Stimulated activated CD4-positive, alpha-beta T cell treated with anti-CD3 and anti-CD28 coated beads, Interleukin-4, amount 100 ng/mL, for 4 hours (primary cell): ENCODE measurements around the gene B3GNT7.
"Not testable (repeated sequence)": the region's sequence is repeated elsewhere in the genome, so short reads cannot be mapped to it uniquely, and the experiment has no call there.

Experiments
- DNase-seq, 2 experiments: peaks; one replicate each; pipeline ENCODE4 v3.0.0-alpha.2; 2020

B3GNT7 gene

GRCh38 chr2:231395188-231396057 lies at the start of gene B3GNT7:
Gene B3GNT7, plus strand, starts transcription at chr2:231395710. Its CDS starts 94 bp downstream, at chr2:231395804.
- DNase-seq = no peak

GRCh38 chr2:231347081-231347480 lies 48.4 kb upstream of the B3GNT7 start:
- DNase-seq = no peak

- no peak for DNase-seq
Measured at GRCh38 chr2:231347638-231348037, 47.9 kb upstream of the B3GNT7 start.

GRCh38 chr2:231348173-231348572 lies 47.3 kb upstream of the B3GNT7 start:
- DNase-seq = no peak

- DNase-seq = no peak
Measured at GRCh38 chr2:231348704-231349373, 46.7 kb upstream of the B3GNT7 start.

- not testable (repeated sequence) for DNase-seq
Measured at GRCh38 chr2:231349374-231349735, 46.2 kb upstream of the B3GNT7 start.

- DNase-seq = no peak
Measured at GRCh38 chr2:231351648-231352047, 43.9 kb upstream of the B3GNT7 start.

- no peak for DNase-seq
Measured at GRCh38 chr2:231353469-231353868, 42.0 kb upstream of the B3GNT7 start.

- DNase-seq = no peak
Measured at GRCh38 chr2:231355508-231356465, 39.7 kb upstream of the B3GNT7 start.

GRCh38 chr2:231356466-231356844 lies 39.1 kb upstream of the B3GNT7 start:
- DNase-seq = no peak

- no peak for DNase-seq
Measured at GRCh38 chr2:231357048-231357447, 38.5 kb upstream of the B3GNT7 start.

- no peak for DNase-seq
Measured at GRCh38 chr2:231357931-231358330, 37.6 kb upstream of the B3GNT7 start.

- no peak for DNase-seq
Measured at GRCh38 chr2:231359441-231359840, 36.1 kb upstream of the B3GNT7 start.

- no peak for DNase-seq
Measured at GRCh38 chr2:231359948-231360347, 35.6 kb upstream of the B3GNT7 start.

- no peak for DNase-seq
Measured at GRCh38 chr2:231360401-231360800, 35.1 kb upstream of the B3GNT7 start.

GRCh38 chr2:231360881-231361371 lies 34.6 kb upstream of the B3GNT7 start:
- DNase-seq = no peak

- DNase-seq = no peak
Measured at GRCh38 chr2:231361701-231362554, 33.6 kb upstream of the B3GNT7 start.

- no peak for DNase-seq
Measured at GRCh38 chr2:231362555-231363184, 32.8 kb upstream of the B3GNT7 start.

- no peak for DNase-seq
Measured at GRCh38 chr2:231364061-231364460, 31.4 kb upstream of the B3GNT7 start.

- DNase-seq = no peak
Measured at GRCh38 chr2:231364961-231365810, 30.3 kb upstream of the B3GNT7 start.
